GM12874 (cell line): Measurements from ENCODE around the gene EFCAB6.

Experiments used
- TF ChIP-seq, protein P1 (sequence below): IDR thresholded peaks from 2 replicates; pipeline ENCODE4 v1.5.1; 2011; ENCODE audit warnings: low read depth, mild to moderate bottlenecking, control low read depth, low read length, moderate library complexity; ENCODE audit not compliant: insufficient read depth

The EFCAB6 gene

DNA sequence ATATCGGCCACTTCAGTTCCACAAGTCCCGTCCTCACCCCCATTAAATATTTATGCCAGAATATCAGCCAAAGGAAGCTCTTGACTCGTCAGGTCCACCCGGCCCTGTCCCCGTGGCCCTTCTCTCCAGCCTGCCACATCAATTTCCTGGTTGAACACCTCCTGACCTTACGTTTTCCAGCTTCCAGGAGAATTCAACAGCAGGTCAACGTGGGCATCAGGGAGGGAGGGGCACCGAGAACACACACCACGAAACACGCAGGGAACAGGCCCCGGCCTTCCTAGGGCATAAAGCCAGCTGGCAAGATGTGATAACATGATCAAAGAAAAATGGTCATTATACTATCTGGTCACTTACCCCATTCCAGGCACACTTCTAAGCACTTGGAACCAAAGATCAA, 34.9 kb upstream of the EFCAB6 start:
- TF ChIP-seq, protein P1, sequence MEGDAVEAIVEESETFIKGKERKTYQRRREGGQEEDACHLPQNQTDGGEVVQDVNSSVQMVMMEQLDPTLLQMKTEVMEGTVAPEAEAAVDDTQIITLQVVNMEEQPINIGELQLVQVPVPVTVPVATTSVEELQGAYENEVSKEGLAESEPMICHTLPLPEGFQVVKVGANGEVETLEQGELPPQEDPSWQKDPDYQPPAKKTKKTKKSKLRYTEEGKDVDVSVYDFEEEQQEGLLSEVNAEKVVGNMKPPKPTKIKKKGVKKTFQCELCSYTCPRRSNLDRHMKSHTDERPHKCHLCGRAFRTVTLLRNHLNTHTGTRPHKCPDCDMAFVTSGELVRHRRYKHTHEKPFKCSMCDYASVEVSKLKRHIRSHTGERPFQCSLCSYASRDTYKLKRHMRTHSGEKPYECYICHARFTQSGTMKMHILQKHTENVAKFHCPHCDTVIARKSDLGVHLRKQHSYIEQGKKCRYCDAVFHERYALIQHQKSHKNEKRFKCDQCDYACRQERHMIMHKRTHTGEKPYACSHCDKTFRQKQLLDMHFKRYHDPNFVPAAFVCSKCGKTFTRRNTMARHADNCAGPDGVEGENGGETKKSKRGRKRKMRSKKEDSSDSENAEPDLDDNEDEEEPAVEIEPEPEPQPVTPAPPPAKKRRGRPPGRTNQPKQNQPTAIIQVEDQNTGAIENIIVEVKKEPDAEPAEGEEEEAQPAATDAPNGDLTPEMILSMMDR, result no peak

GRCh38 chr22:43845981-43846380, 33.9 kb upstream of the EFCAB6 start:
- TF ChIP-seq, protein P1, result no peak

DNA sequence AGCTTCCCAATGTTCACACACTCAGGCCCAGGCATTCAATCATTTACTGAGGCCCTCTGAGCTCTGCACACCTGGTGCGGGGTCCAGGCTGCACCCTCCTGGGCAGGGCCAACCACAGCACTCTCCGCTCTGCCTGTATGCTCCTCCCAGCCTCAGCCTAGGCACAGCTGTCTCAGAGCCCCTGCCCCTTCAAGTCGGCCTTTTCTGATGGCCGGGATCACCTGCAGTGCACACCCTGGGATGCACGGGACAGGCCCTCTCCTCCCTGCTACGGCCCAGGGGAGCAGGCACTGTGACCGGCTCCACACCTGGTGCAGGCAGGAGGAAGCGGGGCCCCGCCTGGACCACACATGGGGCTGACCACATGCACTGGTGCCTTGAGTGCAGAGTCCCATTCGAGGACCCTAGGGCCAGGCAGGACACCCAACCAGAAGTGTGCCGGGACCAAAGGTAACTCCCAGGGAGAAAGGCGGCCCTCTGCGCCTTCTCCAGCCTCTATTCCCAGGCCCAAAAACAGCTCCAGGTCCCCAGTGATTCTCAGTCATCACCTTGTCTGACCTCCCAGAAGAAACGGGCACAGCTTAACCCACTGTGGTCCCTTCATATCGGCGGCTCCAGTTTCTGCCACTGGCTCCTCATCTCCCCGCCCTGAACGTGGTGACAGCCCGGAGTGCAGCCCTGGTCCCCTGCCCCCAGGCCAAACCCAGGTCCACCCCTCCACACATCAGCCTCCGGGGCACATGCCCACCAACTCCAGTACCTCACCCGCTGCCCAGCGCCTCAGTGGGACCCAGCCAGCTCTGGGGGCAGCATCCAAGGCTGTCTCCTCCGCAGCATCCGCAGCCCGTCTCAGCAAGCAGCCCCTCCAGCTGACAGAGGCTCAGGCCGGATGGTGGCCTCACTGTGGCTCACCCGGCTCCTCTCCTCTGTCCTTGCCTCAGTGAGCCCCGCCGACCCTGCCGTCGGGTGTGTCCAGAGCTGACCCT, 32.7 kb upstream of the EFCAB6 start:
- TF ChIP-seq, protein P1, result no peak

- TF ChIP-seq, protein P1, result no peak
Measured at GRCh38 chr22:43843783-43844530, 31.9 kb upstream of the EFCAB6 start.

DNA sequence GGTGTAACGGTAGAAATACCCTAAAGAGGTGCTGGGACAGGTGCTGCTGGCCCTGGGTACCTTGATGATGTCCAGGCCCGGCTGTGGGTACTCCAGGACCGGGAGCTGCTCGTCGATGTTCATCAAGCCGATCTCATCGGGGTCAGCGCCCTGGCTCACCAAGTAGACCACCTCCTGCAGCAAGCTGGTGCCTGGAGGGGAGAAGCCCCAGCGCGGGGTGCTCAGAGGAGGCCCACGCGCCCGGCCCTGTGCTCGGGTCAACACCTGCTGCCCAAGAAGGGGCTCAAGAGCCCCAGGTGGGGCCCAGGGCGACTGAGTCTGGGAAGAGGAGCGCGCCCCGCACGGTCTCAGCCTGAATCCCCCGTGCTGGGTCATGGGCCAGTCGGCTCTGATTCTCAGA, 29.6 kb upstream of the EFCAB6 start:
- TF ChIP-seq, protein P1, result no peak

- TF ChIP-seq, protein P1, result no peak
Measured at GRCh38 chr22:43840851-43841250, 28.7 kb upstream of the EFCAB6 start.

GRCh38 chr22:43840431-43840830, 28.3 kb upstream of the EFCAB6 start:
- TF ChIP-seq, protein P1, result no peak
